ENCODE measurements around the gene PIK3R6.

DNA sequence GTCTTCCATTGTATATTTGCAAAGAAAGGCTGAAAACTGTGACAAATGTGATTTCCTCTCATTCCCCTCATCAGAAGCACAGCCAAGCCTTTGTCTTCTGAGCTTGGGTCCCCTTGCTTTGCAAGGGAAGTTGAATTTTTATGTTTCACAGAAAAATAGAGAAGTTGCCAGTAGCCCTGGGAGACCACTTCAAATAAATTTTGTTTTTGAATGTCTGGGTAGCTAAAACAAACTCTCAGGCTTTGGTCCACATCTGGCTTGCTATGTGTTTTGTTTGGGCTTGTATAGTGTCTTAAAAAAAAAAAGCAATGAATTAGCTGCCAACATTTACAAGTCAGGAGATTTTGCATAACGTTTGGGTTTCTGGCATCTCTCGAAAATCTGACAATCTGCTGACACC is 24.1 kb downstream of the PIK3R6 start:
- TF ChIP-seq, protein P1, sequence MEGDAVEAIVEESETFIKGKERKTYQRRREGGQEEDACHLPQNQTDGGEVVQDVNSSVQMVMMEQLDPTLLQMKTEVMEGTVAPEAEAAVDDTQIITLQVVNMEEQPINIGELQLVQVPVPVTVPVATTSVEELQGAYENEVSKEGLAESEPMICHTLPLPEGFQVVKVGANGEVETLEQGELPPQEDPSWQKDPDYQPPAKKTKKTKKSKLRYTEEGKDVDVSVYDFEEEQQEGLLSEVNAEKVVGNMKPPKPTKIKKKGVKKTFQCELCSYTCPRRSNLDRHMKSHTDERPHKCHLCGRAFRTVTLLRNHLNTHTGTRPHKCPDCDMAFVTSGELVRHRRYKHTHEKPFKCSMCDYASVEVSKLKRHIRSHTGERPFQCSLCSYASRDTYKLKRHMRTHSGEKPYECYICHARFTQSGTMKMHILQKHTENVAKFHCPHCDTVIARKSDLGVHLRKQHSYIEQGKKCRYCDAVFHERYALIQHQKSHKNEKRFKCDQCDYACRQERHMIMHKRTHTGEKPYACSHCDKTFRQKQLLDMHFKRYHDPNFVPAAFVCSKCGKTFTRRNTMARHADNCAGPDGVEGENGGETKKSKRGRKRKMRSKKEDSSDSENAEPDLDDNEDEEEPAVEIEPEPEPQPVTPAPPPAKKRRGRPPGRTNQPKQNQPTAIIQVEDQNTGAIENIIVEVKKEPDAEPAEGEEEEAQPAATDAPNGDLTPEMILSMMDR (conservative IDR thresholded peaks at IDR 0.05; ENCODE audit: low read depth, low read length) = no peak
- TF ChIP-seq MAZ (IDR thresholded peaks at IDR 0.05; ENCODE audit: borderline replicate concordance, low read depth, low read length) (no peak), SMC3 (IDR thresholded peaks at IDR 0.05; ENCODE audit: low read depth, low read length) (no peak)
